ENCODE measurements around the gene CYBRD1. TPM values are rescaled to one million over a fixed set of nuclear protein-coding genes. Genes with fewer than 3 reads are reported as not detected.

Gene CYBRD1
- 5.4 TPM for polyA plus RNA-seq (2013, experiment 1 of 4)
- polyA plus RNA-seq (2013, experiment 2 of 4), result 5.7 TPM
- polyA plus RNA-seq (2013, experiment 3 of 4), result 5.4 TPM
- polyA plus RNA-seq (2013, experiment 4 of 4), result 6.7 TPM

GRCh38 chr2:171522052-171522787 is at the start of gene CYBRD1:
Gene CYBRD1, plus strand, starts transcription at chr2:171522474. Its CDS starts 72 bp downstream, at chr2:171522546.
- no peaks in the 10 kb centered on the region for H3K36me3 ChIP-seq (ENCODE audit: control insufficient read depth, insufficient read depth, low read length)
- peaks cover 14% of the 10 kb centered on the region for H3K27me3 ChIP-seq (ENCODE audit: control insufficient read depth, insufficient read depth, low read length, poor library complexity, severe bottlenecking)
- H3K27ac ChIP-seq (ENCODE audit: insufficient read depth, low read depth, low read length, poor library complexity, severe bottlenecking), result peak within 1 kb of the TSS; percentile 31
- no peaks in the 10 kb centered on the region for H3K9me3 ChIP-seq (ENCODE audit: control insufficient read depth, low read length)
- peak within 1 kb of the TSS; percentile 81 for H3K4me3 ChIP-seq (ENCODE audit: insufficient read depth, low read depth, low read length)
- peaks cover 16% of the 10 kb centered on the region for H3K4me1 ChIP-seq (ENCODE audit: control insufficient read depth, insufficient read depth, low read length)
- WGBS, 2 experiments, result 1% methylated on average over 44 of the region's 45 CpGs

GRCh38 chr2:171475979-171476378 is 46.3 kb upstream of the CYBRD1 start:
- no peaks in the 10 kb centered on the region for H3K36me3 ChIP-seq (ENCODE audit: control insufficient read depth, insufficient read depth, low read length)
- H3K4me1 ChIP-seq (ENCODE audit: control insufficient read depth, insufficient read depth, low read length), result no peaks in the 10 kb centered on the region
- H3K4me3 ChIP-seq (ENCODE audit: insufficient read depth, low read depth, low read length), result no peak overlapping the region
- H3K27me3 ChIP-seq (ENCODE audit: control insufficient read depth, insufficient read depth, low read length, poor library complexity, severe bottlenecking), result no peaks in the 10 kb centered on the region
- no peak overlapping the region for H3K27ac ChIP-seq (ENCODE audit: insufficient read depth, low read depth, low read length, poor library complexity, severe bottlenecking)
- H3K9me3 ChIP-seq (ENCODE audit: control insufficient read depth, low read length), result no peaks in the 10 kb centered on the region
- 100% methylated on average over 1 of the region's 1 CpG; no CpG with 5 or more reads in 1 of the 2 experiments for WGBS, 2 experiments

- H3K36me3 ChIP-seq (ENCODE audit: control insufficient read depth, insufficient read depth, low read length), result no peaks in the 10 kb centered on the region
- no peaks in the 10 kb centered on the region for H3K9me3 ChIP-seq (ENCODE audit: control insufficient read depth, low read length)
- no peaks in the 10 kb centered on the region for H3K27me3 ChIP-seq (ENCODE audit: control insufficient read depth, insufficient read depth, low read length, poor library complexity, severe bottlenecking)
- H3K4me3 ChIP-seq (ENCODE audit: insufficient read depth, low read depth, low read length), result no peak overlapping the region
- peaks cover 11% of the 10 kb centered on the region for H3K4me1 ChIP-seq (ENCODE audit: control insufficient read depth, insufficient read depth, low read length)
- H3K27ac ChIP-seq (ENCODE audit: insufficient read depth, low read depth, low read length, poor library complexity, severe bottlenecking), result no peak overlapping the region
- 86 to 100% methylated on average over 1 of the region's 1 CpG for WGBS, 2 experiments
These were observed 43.9 kb upstream of the CYBRD1 start for GRCh38 chr2:171478345-171478744.

- 91 to 95% methylated on average over 3 of the region's 3 CpGs for WGBS, 2 experiments
- no peaks in the 10 kb centered on the region for H3K27me3 ChIP-seq (ENCODE audit: control insufficient read depth, insufficient read depth, low read length, poor library complexity, severe bottlenecking)
- no peak overlapping the region for H3K27ac ChIP-seq (ENCODE audit: insufficient read depth, low read depth, low read length, poor library complexity, severe bottlenecking)
- no peaks in the 10 kb centered on the region for H3K36me3 ChIP-seq (ENCODE audit: control insufficient read depth, insufficient read depth, low read length)
- H3K9me3 ChIP-seq (ENCODE audit: control insufficient read depth, low read length), result no peaks in the 10 kb centered on the region
- no peak overlapping the region for H3K4me3 ChIP-seq (ENCODE audit: insufficient read depth, low read depth, low read length)
- H3K4me1 ChIP-seq (ENCODE audit: control insufficient read depth, insufficient read depth, low read length), result peaks cover 11% of the 10 kb centered on the region
These were observed 43.0 kb upstream of the CYBRD1 start for GRCh38 chr2:171479154-171479814.

- 100% methylated on average over 1 of the region's 1 CpG; no CpG with 5 or more reads in 1 of the 2 experiments for WGBS, 2 experiments
- no peaks in the 10 kb centered on the region for H3K36me3 ChIP-seq (ENCODE audit: control insufficient read depth, insufficient read depth, low read length)
These were observed 41.4 kb upstream of the CYBRD1 start for GRCh38 chr2:171480908-171481307.

GRCh38 chr2:171482308-171482707 is 40.0 kb upstream of the CYBRD1 start:
- peak overlapping the region; percentile 57 for H3K27ac ChIP-seq (ENCODE audit: insufficient read depth, low read depth, low read length, poor library complexity, severe bottlenecking)
- no peaks in the 10 kb centered on the region for H3K27me3 ChIP-seq (ENCODE audit: control insufficient read depth, insufficient read depth, low read length, poor library complexity, severe bottlenecking)
- H3K4me3 ChIP-seq (ENCODE audit: insufficient read depth, low read depth, low read length), result no peak overlapping the region
- no peaks in the 10 kb centered on the region for H3K9me3 ChIP-seq (ENCODE audit: control insufficient read depth, low read length)
- peaks cover 11% of the 10 kb centered on the region for H3K4me1 ChIP-seq (ENCODE audit: control insufficient read depth, insufficient read depth, low read length)
- no peaks in the 10 kb centered on the region for H3K36me3 ChIP-seq (ENCODE audit: control insufficient read depth, insufficient read depth, low read length)

More at GRCh38 chr2:171480908-171481307, 41.4 kb upstream of the CYBRD1 start:
- H3K9me3 ChIP-seq (ENCODE audit: control insufficient read depth, low read length), result no peaks in the 10 kb centered on the region
- no peaks in the 10 kb centered on the region for H3K27me3 ChIP-seq (ENCODE audit: control insufficient read depth, insufficient read depth, low read length, poor library complexity, severe bottlenecking)
- no peak overlapping the region for H3K4me3 ChIP-seq (ENCODE audit: insufficient read depth, low read depth, low read length)
- no peak overlapping the region for H3K27ac ChIP-seq (ENCODE audit: insufficient read depth, low read depth, low read length, poor library complexity, severe bottlenecking)
- H3K4me1 ChIP-seq (ENCODE audit: control insufficient read depth, insufficient read depth, low read length), result peaks cover 11% of the 10 kb centered on the region

- no peak overlapping the region for H3K4me3 ChIP-seq (ENCODE audit: insufficient read depth, low read depth, low read length)
- WGBS, 2 experiments, result 65 to 71% methylated on average over 3 of the region's 3 CpGs
- H3K36me3 ChIP-seq (ENCODE audit: control insufficient read depth, insufficient read depth, low read length), result no peaks in the 10 kb centered on the region
- H3K27ac ChIP-seq (ENCODE audit: insufficient read depth, low read depth, low read length, poor library complexity, severe bottlenecking), result peak overlapping the region; percentile 57
- H3K27me3 ChIP-seq (ENCODE audit: control insufficient read depth, insufficient read depth, low read length, poor library complexity, severe bottlenecking), result no peaks in the 10 kb centered on the region
- peaks cover 11% of the 10 kb centered on the region for H3K4me1 ChIP-seq (ENCODE audit: control insufficient read depth, insufficient read depth, low read length)
- no peaks in the 10 kb centered on the region for H3K9me3 ChIP-seq (ENCODE audit: control insufficient read depth, low read length)
These were observed 39.4 kb upstream of the CYBRD1 start for GRCh38 chr2:171482877-171483276.

- Histone ChIP-seq H3K27ac (ENCODE audit: insufficient read depth, low read depth, low read length, poor library complexity, severe bottlenecking) (no peak overlapping the region), H3K9me3 (ENCODE audit: control insufficient read depth, low read length) (no peaks in the 10 kb centered on the region), H3K4me3 (ENCODE audit: insufficient read depth, low read depth, low read length) (no peak overlapping the region), H3K4me1 (ENCODE audit: control insufficient read depth, insufficient read depth, low read length) (peaks cover 11% of the 10 kb centered on the region), H3K27me3 (ENCODE audit: control insufficient read depth, insufficient read depth, low read length, poor library complexity, severe bottlenecking) (no peaks in the 10 kb centered on the region), H3K36me3 (ENCODE audit: control insufficient read depth, insufficient read depth, low read length) (no peaks in the 10 kb centered on the region)
- 94 to 100% methylated on average over 1 of the region's 2 CpGs for WGBS, 2 experiments
These were observed 38.5 kb upstream of the CYBRD1 start for GRCh38 chr2:171483793-171484192.

- Histone ChIP-seq H3K27me3 (ENCODE audit: control insufficient read depth, insufficient read depth, low read length, poor library complexity, severe bottlenecking) (no peaks in the 10 kb centered on the region), H3K9me3 (ENCODE audit: control insufficient read depth, low read length) (no peaks in the 10 kb centered on the region), H3K36me3 (ENCODE audit: control insufficient read depth, insufficient read depth, low read length) (no peaks in the 10 kb centered on the region), H3K4me3 (ENCODE audit: insufficient read depth, low read depth, low read length) (no peak overlapping the region), H3K4me1 (ENCODE audit: control insufficient read depth, insufficient read depth, low read length) (peaks cover 11% of the 10 kb centered on the region), H3K27ac (ENCODE audit: insufficient read depth, low read depth, low read length, poor library complexity, severe bottlenecking) (no peak overlapping the region)
- 92 to 100% methylated on average over 1 of the region's 1 CpG for WGBS, 2 experiments
These were observed 37.2 kb upstream of the CYBRD1 start for GRCh38 chr2:171485116-171485515.

GRCh38 chr2:171487201-171487600 is 35.1 kb upstream of the CYBRD1 start:
- no peaks in the 10 kb centered on the region for H3K9me3 ChIP-seq (ENCODE audit: control insufficient read depth, low read length)
- H3K4me3 ChIP-seq (ENCODE audit: insufficient read depth, low read depth, low read length), result no peak overlapping the region
- H3K36me3 ChIP-seq (ENCODE audit: control insufficient read depth, insufficient read depth, low read length), result no peaks in the 10 kb centered on the region
- WGBS, 2 experiments, result 95 to 96% methylated on average over 6 of the region's 6 CpGs
- H3K27ac ChIP-seq (ENCODE audit: insufficient read depth, low read depth, low read length, poor library complexity, severe bottlenecking), result no peak overlapping the region
- H3K4me1 ChIP-seq (ENCODE audit: control insufficient read depth, insufficient read depth, low read length), result peaks cover 12% of the 10 kb centered on the region
- H3K27me3 ChIP-seq (ENCODE audit: control insufficient read depth, insufficient read depth, low read length, poor library complexity, severe bottlenecking), result no peaks in the 10 kb centered on the region
